ENCODE data around the gene JADE1.

JADE1 gene

DNA sequence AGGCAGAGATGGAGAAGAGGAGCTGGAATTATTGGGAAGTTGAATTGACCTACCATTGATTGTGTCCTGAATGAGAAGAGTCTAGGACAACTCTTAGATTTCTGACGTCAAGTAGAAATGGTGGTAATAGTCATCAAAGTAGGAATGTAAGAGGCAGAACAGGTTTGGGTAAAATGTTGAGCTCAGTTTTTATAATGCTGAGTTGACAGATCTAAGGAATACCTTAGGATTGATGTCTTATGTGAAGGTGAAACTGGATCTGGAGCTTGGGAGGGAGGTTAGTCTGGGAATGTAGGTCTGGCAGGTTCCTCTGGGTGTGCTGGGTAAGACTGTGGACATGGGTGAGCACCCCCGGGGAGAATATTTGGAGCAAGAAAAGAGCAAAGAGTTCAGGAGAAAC is 31.9 kb downstream of the JADE1 start:
- peak overlapping the region; percentile 67 for H3K27ac Mint-ChIP-seq
- H3K9me3 Mint-ChIP-seq, result no peaks in the 10 kb centered on the region
- H3K36me3 Mint-ChIP-seq (ENCODE audit: low read depth), result peaks cover 41% of the 10 kb centered on the region
- DNase-seq (ENCODE audit: low spot score), result no peak
- H3K4me1 Mint-ChIP-seq (ENCODE audit: low read depth), result peaks cover 45% of the 10 kb centered on the region
- no peaks in the 10 kb centered on the region for H3K27me3 Mint-ChIP-seq (ENCODE audit: low read depth)
- H3K4me3 Mint-ChIP-seq, result no peak overlapping the region

DNA sequence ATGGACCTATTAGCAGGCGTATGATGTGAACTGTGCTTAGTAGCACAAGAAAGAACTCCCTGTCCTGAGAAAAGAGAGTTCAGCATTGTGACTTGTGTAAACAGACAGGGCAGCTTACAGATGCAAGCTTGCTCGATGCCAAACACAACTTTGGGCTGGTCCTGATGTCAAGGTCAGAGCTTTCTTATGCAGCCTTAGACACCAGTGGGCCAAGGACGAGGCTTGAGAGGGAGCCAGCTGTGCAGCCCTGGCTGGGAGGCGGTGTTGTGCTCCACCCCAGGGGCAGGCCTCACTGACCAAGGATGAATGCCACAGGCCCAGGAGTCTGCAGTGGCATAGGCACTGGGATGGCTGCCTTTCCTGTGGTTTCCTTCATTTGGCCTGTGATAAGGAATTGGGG is 35.4 kb downstream of the JADE1 start:
- peaks cover 31% of the 10 kb centered on the region for H3K4me1 Mint-ChIP-seq (ENCODE audit: low read depth)
- peaks cover 68% of the 10 kb centered on the region for H3K36me3 Mint-ChIP-seq (ENCODE audit: low read depth)
- no peaks in the 10 kb centered on the region for H3K27me3 Mint-ChIP-seq (ENCODE audit: low read depth)
- no peak overlapping the region for H3K27ac Mint-ChIP-seq
- DNase-seq (ENCODE audit: low spot score), result no peak
- H3K9me3 Mint-ChIP-seq, result no peaks in the 10 kb centered on the region
- no peak overlapping the region for H3K4me3 Mint-ChIP-seq

DNA sequence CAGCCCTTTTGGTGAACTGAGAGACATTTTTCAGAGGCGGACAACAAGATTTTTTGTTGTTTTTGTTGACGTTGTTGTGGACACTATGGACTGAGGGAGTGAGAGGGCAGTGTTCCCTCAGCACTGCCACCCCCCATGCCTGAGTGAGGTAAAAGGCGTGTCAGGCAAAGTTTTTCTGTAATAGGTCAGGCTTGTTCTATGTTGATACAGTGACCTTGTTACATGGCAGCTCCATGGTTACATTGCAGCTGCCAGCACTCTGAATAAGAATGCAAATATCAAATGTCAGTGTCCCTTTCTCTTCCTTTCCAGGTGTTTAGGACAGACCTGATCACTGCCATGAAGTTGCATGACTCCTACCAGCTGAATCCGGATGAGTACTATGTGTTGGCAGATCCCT is 36.6 kb downstream of the JADE1 start:
- H3K9me3 Mint-ChIP-seq, result no peaks in the 10 kb centered on the region
- H3K27ac Mint-ChIP-seq, result no peak overlapping the region
- H3K36me3 Mint-ChIP-seq (ENCODE audit: low read depth), result peaks cover 73% of the 10 kb centered on the region
- peaks cover 23% of the 10 kb centered on the region for H3K4me1 Mint-ChIP-seq (ENCODE audit: low read depth)
- no peaks in the 10 kb centered on the region for H3K27me3 Mint-ChIP-seq (ENCODE audit: low read depth)
- no peak overlapping the region for H3K4me3 Mint-ChIP-seq
- no peak for DNase-seq (ENCODE audit: low spot score)

DNA sequence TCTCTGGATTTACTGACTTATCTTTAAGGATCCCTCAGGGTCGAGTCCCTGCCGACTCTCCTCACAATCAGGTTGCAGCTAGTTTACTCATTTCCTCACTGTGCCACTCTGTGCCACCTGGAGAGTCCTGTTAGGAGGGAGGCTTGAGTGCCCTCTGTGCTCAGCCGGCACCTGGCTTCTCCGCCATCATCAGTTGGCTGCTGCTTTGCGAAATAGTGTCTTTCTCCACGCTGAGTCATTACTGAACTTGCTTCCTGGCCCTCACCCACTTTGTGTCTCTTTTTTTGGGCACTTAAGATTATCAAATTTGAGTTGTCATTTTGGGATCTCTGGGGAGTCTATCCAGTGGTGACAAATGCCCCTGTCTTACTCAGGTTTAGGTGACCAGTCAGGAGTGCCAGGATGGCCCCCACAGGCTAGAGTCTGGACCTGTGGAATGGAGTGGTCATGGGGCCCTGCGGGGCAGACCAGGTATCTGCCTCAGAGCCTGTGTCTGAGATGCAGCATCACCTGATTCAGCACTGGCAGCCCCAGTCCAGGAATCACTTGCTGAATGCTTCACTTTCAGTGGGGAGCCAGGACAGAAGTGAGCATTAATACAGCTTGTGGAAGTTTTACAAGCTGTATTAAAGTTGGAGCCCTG is 37.7 kb downstream of the JADE1 start:
- Mint-ChIP-seq H3K27ac (peak overlapping the region; percentile 52), H3K4me3 (no peak overlapping the region), H3K27me3 (ENCODE audit: low read depth) (no peaks in the 10 kb centered on the region), H3K36me3 (ENCODE audit: low read depth) (peaks cover 74% of the 10 kb centered on the region), H3K4me1 (ENCODE audit: low read depth) (peaks cover 15% of the 10 kb centered on the region), H3K9me3 (no peaks in the 10 kb centered on the region)
- no peak for DNase-seq (ENCODE audit: low spot score)

DNA sequence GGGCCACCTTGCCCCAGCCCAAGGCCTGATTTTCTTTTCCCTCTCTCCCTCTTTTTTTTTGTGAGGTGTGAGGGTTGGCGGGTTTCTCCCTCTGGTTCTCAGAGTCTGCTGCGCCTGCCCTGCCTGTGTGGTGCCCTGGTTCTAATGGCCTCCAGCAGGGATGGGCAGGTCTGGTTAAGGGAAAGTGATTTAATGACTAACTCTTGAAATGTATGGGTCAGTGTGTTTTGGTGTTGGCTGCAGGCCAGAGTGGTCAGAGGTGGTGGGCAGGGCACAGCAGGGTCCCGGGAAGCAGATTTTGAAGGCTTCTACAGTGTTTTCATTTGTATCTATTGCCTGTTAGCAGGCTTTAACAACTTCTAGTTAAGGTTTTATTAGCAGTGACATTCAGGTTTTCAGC is 39.0 kb downstream of the JADE1 start:
- Mint-ChIP-seq H3K4me3 (no peak overlapping the region), H3K27ac (no peak overlapping the region), H3K4me1 (ENCODE audit: low read depth) (peaks cover 14% of the 10 kb centered on the region), H3K27me3 (ENCODE audit: low read depth) (no peaks in the 10 kb centered on the region), H3K36me3 (ENCODE audit: low read depth) (peaks cover 75% of the 10 kb centered on the region), H3K9me3 (no peaks in the 10 kb centered on the region)
- DNase-seq (ENCODE audit: low spot score), result no peak

DNA sequence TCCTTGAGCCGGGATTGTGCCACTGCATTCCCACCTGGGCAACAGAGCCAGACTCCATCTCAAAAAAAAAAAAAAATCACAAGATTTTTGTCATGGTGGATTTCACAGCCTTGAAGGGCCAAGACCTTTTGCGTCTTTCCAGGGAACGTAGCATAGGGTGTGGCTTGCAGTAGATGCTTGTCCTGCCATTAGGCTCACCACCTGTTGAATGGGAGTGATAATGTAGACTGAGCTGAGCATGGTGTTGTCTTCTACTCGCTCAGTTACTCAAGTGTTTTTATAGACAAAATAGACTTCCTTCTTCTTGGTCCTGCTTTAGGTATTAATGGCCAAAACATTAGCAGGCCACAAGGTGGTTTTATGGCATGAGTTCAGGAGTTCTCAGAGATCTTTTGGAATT is 40.8 kb downstream of the JADE1 start:
- H3K9me3 Mint-ChIP-seq, result no peaks in the 10 kb centered on the region
- no peak overlapping the region for H3K4me3 Mint-ChIP-seq
- no peaks in the 10 kb centered on the region for H3K27me3 Mint-ChIP-seq (ENCODE audit: low read depth)
- no peak for DNase-seq (ENCODE audit: low spot score)
- peaks cover 22% of the 10 kb centered on the region for H3K4me1 Mint-ChIP-seq (ENCODE audit: low read depth)
- H3K27ac Mint-ChIP-seq, result no peak overlapping the region
- peaks cover 75% of the 10 kb centered on the region for H3K36me3 Mint-ChIP-seq (ENCODE audit: low read depth)

DNA sequence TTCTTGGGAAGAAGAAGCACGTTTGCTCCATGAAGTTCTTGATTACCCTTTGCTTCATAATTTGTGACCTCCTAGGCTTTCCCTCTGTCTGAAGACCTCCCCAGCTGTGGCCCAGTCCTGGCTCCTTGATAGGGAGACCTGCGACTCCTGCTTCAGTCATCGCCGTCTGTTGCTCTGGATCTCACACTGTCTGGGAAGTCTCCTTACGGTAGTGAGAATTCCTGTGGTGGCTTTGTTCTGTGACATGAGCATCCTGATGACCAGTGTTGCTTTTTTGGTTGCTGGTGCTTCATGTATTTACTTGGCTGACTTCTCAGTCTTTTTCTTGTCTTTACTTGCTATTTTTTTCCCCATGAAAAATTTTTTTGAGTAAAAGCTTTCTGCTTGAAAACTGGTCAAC is 44.2 kb downstream of the JADE1 start:
- Mint-ChIP-seq H3K4me3 (no peak overlapping the region), H3K4me1 (ENCODE audit: low read depth) (peaks cover 15% of the 10 kb centered on the region), H3K27me3 (ENCODE audit: low read depth) (no peaks in the 10 kb centered on the region), H3K36me3 (ENCODE audit: low read depth) (peaks cover 69% of the 10 kb centered on the region), H3K27ac (no peak overlapping the region), H3K9me3 (no peaks in the 10 kb centered on the region)
- no peak for DNase-seq (ENCODE audit: low spot score)

DNA sequence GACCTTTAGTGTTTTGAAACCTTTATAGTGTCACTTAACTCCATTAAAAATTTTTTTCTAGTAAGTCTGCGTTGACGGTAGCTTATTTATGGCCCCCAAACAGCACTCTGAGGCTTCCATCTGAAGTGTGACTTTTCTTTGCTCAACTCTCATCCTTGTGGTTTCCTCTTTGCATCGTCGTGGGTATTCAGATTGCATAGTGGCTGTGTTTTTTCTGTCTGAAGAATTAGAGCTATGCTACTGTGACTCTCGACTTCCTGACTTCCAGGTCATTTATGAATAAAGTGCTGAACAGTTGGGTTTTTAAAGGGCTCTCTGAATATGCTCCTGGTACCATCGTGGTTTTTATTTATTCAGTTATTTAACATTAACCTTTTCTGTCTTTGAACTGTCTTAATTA is 44.9 kb downstream of the JADE1 start:
- H3K36me3 Mint-ChIP-seq (ENCODE audit: low read depth), result peaks cover 69% of the 10 kb centered on the region
- H3K27ac Mint-ChIP-seq, result peak overlapping the region; percentile 78
- peak overlapping the region; percentile 68 for H3K4me3 Mint-ChIP-seq
- peak; percentile 24 for DNase-seq (ENCODE audit: low spot score)
- no peaks in the 10 kb centered on the region for H3K9me3 Mint-ChIP-seq
- no peaks in the 10 kb centered on the region for H3K27me3 Mint-ChIP-seq (ENCODE audit: low read depth)
- H3K4me1 Mint-ChIP-seq (ENCODE audit: low read depth), result peaks cover 19% of the 10 kb centered on the region

DNA sequence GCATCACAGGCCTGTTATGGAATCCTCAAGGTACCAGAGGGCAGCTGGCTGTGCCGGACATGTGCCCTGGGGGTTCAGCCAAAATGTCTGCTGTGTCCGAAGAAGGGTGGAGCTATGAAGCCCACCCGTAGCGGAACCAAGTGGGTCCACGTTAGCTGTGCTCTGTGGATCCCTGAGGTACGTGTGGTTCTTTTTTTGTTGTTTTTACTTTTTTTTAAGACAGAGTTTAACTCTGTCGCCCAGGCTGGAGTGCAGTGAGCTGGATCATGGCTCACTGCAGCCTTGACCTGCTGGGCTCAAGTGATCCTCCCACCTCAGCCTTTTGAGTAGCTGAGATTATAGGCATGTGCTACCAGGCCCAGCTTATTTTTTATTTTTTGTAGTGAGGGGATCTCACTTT is 46.1 kb downstream of the JADE1 start:
- Mint-ChIP-seq H3K4me3 (no peak overlapping the region), H3K4me1 (ENCODE audit: low read depth) (peaks cover 27% of the 10 kb centered on the region)

DNA sequence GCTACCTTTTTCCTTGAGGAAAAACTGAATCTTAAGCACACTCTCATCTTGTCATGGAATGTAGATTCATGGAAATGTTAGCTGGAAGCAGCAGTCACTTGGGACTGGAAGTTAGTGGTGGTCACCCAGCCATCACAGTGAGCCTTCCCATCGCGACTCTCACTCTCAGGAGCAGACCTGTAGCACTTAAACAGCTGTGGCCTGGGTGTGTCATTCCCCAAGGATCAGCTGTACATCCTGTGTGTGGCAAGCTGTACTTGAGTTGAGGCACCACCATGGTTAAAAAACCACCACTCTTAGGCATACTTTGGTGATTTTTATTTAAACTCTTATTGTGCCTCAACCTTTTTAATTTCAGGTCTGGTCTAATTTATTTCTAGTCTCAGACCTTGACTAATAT is 46.7 kb downstream of the JADE1 start:
- no peak for DNase-seq (ENCODE audit: low spot score)
- Mint-ChIP-seq H3K4me1 (ENCODE audit: low read depth) (peaks cover 32% of the 10 kb centered on the region), H3K27ac (no peak overlapping the region), H3K4me3 (no peak overlapping the region), H3K27me3 (ENCODE audit: low read depth) (no peaks in the 10 kb centered on the region), H3K9me3 (no peaks in the 10 kb centered on the region), H3K36me3 (ENCODE audit: low read depth) (peaks cover 75% of the 10 kb centered on the region)

More for the DNA sequence above, 46.1 kb downstream of the JADE1 start:
- Mint-ChIP-seq H3K27ac (no peak overlapping the region), H3K27me3 (ENCODE audit: low read depth) (no peaks in the 10 kb centered on the region), H3K36me3 (ENCODE audit: low read depth) (peaks cover 74% of the 10 kb centered on the region), H3K9me3 (no peaks in the 10 kb centered on the region)
- no peak for DNase-seq (ENCODE audit: low spot score)

DNA sequence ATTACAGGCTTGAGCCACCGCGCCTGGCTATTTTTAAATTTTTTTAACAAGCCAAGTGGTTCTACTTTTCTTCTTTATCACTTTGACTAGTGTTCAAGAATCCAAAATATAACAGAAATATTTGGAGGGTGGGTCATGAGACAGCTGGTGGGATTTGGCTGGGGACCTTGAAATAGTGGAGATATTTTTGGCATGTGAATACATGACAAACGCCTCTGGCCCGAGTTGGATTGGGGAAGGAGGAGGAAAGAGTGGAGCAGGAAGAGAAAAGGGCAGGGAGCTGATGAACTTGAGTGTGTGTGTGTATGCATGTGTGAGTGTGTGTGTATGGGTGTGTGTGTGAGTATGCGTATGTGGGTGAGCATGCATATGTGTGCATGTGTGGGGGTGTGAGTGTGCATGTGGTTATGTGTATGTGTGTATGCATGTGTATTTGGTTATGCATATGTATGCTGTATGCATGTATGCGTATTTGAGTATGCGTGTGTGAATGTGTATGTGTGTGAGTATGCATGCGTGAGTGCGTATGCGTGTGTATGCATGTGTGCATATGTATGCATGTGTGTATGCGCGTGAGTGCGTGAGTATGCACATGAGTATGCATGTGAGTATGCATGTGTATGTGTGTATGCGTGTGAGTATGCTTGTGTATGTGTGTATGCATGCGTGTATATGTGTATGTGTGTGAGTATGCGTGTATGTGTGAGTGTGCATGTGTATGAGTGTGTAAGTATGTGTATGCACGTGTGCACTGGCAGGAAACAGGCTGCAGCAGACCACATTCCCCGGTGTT is 49.6 kb downstream of the JADE1 start:
- no peak overlapping the region for H3K4me3 Mint-ChIP-seq
- DNase-seq (ENCODE audit: low spot score), result no peak
- no peak overlapping the region for H3K27ac Mint-ChIP-seq
- H3K4me1 Mint-ChIP-seq (ENCODE audit: low read depth), result peaks cover 46% of the 10 kb centered on the region
- H3K36me3 Mint-ChIP-seq (ENCODE audit: low read depth), result peaks cover 70% of the 10 kb centered on the region
- no peaks in the 10 kb centered on the region for H3K27me3 Mint-ChIP-seq (ENCODE audit: low read depth)
- no peaks in the 10 kb centered on the region for H3K9me3 Mint-ChIP-seq

DNA sequence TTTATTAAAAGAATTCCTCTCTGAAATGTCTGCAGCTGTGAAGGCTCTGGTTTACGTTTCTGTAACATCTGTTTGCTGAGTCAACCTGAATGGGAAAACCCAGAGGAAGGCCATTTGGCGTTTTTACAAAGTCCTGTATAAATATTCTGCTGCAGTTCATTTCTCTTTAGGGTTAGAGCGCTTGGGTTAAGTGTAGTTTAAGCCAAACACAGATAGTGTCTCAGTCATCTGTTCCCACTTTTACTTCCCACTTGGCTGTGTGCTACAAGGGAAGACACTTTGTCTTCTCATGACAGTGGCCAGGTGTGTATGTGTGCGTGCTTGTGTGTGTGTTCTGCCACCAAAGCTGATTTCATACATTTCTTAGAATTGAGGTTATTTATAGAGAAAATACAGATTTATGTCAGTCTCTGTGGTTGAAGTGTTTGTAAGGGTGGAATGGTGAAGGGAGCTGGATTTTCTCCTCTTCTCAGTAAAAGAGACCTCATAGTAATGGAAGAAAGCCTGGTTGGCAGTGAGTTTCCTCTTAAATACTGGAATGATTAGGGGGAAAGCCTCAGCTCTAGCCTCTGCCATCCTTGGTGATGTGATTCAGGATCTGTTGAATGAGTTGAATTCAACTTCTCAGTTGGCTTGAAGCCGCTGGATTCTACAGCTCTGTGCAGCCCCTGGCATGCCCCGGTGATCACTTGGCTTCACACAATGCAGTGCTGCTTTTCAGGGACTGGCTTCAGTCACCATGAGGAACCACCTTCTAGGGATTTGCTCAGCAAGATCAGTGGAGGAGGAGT is 50.6 kb downstream of the JADE1 start:
- DNase-seq (ENCODE audit: low spot score), result no peak
- Mint-ChIP-seq H3K27ac (peak overlapping the region; percentile 63), H3K27me3 (ENCODE audit: low read depth) (no peaks in the 10 kb centered on the region), H3K36me3 (ENCODE audit: low read depth) (peaks cover 73% of the 10 kb centered on the region), H3K9me3 (no peaks in the 10 kb centered on the region), H3K4me3 (peak overlapping the region; percentile 2), H3K4me1 (ENCODE audit: low read depth) (peaks cover 38% of the 10 kb centered on the region)

DNA sequence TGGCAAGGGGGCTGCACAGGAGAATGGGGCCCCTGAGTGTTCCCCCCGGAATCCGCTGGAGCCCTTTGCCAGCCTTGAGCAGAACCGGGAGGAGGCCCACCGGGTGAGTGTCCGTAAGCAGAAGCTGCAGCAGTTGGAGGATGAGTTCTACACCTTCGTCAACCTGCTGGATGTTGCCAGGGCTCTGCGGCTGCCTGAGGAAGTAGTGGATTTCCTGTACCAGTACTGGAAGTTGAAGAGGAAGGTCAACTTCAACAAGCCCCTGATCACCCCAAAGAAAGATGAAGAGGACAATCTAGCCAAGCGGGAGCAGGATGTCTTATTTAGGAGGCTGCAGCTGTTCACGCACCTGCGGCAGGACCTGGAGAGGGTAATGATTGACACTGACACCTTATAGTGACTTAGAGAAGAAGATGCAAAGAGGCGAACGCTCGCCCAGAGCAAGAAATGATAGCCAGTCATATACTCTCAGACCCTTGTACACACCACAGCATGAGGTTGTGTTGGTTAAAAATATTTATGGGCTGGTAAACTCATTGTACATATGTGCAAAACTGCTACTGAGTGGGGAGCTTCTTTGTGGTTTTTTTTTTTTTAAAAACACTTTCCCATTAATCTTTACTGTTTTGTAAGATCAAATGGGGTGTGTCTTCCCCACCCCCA is 52.5 kb downstream of the JADE1 start:
- no peaks in the 10 kb centered on the region for H3K27me3 Mint-ChIP-seq (ENCODE audit: low read depth)
- no peaks in the 10 kb centered on the region for H3K9me3 Mint-ChIP-seq
- H3K27ac Mint-ChIP-seq, result peak overlapping the region; percentile 23
- H3K4me3 Mint-ChIP-seq, result peak overlapping the region; percentile 39
- H3K36me3 Mint-ChIP-seq (ENCODE audit: low read depth), result peaks cover 75% of the 10 kb centered on the region
- no peak for DNase-seq (ENCODE audit: low spot score)
- H3K4me1 Mint-ChIP-seq (ENCODE audit: low read depth), result peaks cover 38% of the 10 kb centered on the region

Measured in T-helper 2 cell treated with Interferon-gamma antibody and Interleukin-4, amounts not matched to agents 5 μg/mL and 100 μg/mL, for 36 hours (primary cell).